IMR-90 (cell line): ENCODE results near the gene RPTOR. TPM values are rescaled to one million over a fixed set of nuclear protein-coding genes. Genes with fewer than 3 reads are reported as not detected.

Source experiments
- ATAC-seq: fragments of 200-7000 bp; cut with Tn5 transposase; 2 replicates; pipeline ENCODE4 v1.9.1; 2020; ENCODE audit warnings: low read depth, mild to moderate bottlenecking, moderate library complexity
- Bru-seq: library from RNA; stranded (reverse); fragments of 400-500 nt; gene quantifications from one replicate; lab custom pipeline; 2021; lab: Mats Ljungman, UMichigan
- BruChase-seq, 2 experiments: library from RNA; stranded (reverse); fragments of 400-500 nt; gene quantifications; one replicate each; lab custom pipeline; 2021; lab: Mats Ljungman, UMichigan
- BruUV-seq: library from RNA; stranded (reverse); fragments of 400-500 nt; replicated peaks from 2 replicates; lab custom pipeline; 2021; lab: Mats Ljungman, UMichigan
- CTCF ChIA-PET: fragments of 300-600 bp; formaldehyde crosslinking; extraction: SDS; loops from one replicate; lab custom pipeline; 2021; ENCODE audit warnings: antibody characterized with exemption; lab: Yijun Ruan, JAX
- POLR2A ChIA-PET: fragments of 300-600 bp; sonication (Branson Sonifier 250); formaldehyde crosslinking; loops from one replicate; lab custom pipeline; 2022; ENCODE audit warnings: antibody characterized with exemption; ENCODE audit not compliant: unreplicated experiment; lab: Charles Lee
- DNase-seq: peaks from one replicate; pipeline ENCODE4 v3.0.0; 2013
- H2AFZ ChIP-seq: replicated peaks from 2 replicates; pipeline ENCODE3; 2013; ENCODE audit warnings: low read length, mild to moderate bottlenecking; ENCODE audit not compliant: poor library complexity
- H2AK5ac ChIP-seq: 2 replicates; pipeline ENCODE4 v1.6.1; 2013; ENCODE audit warnings: low read depth, low read length, inconsistent platforms
- H2AK9ac ChIP-seq: replicated peaks from 2 replicates; pipeline ENCODE3; 2013; ENCODE audit warnings: mild to moderate bottlenecking, low read depth, low read length, moderate library complexity; ENCODE audit not compliant: poor library complexity
- H2BK120ac ChIP-seq: 2 replicates; pipeline ENCODE4 v1.6.1; 2013; ENCODE audit warnings: low read depth, low read length, inconsistent platforms
- H2BK15ac ChIP-seq: 3 replicates; pipeline ENCODE4 v1.6.1; 2013; ENCODE audit warnings: low read depth, low read length, inconsistent platforms
- H2BK20ac ChIP-seq: 2 replicates; pipeline ENCODE4 v1.6.1; 2013; ENCODE audit warnings: low read depth, mild to moderate bottlenecking, inconsistent platforms, low read length, moderate library complexity
- H2BK5ac ChIP-seq: 2 replicates; pipeline ENCODE4 v1.6.1; 2013; ENCODE audit warnings: mild to moderate bottlenecking, low read depth, low read length, inconsistent platforms; ENCODE audit not compliant: poor library complexity, severe bottlenecking
- H3K14ac ChIP-seq: replicated peaks from 2 replicates; pipeline ENCODE4 v1.6.1; 2013; ENCODE audit warnings: low read depth, low read length, inconsistent platforms
- H3K18ac ChIP-seq: 2 replicates; pipeline ENCODE4 v1.6.1; 2013; ENCODE audit warnings: low read depth, low read length, control low read depth
- H3K23ac ChIP-seq: 2 replicates; pipeline ENCODE4 v1.6.1; 2013; ENCODE audit warnings: low read depth, low read length, inconsistent platforms
- H3K27ac ChIP-seq: 2 replicates; pipeline ENCODE4 v1.5.1; 2013; ENCODE audit warnings: mild to moderate bottlenecking, control low read depth, low read length; ENCODE audit not compliant: insufficient read depth
- H3K27me3 ChIP-seq: 2 replicates; pipeline ENCODE4 v1.6.1; 2013; ENCODE audit warnings: low read length; ENCODE audit not compliant: control insufficient read depth, insufficient read depth
- H3K36me3 ChIP-seq: 2 replicates; pipeline ENCODE4 v1.6.1; 2013; ENCODE audit warnings: low read length, mixed read lengths; ENCODE audit not compliant: control insufficient read depth, insufficient read depth
- H3K4ac ChIP-seq: 2 replicates; pipeline ENCODE4 v1.6.1; 2013; ENCODE audit warnings: low read depth, low read length, inconsistent platforms
- H3K4me1 ChIP-seq: 2 replicates; pipeline ENCODE4 v1.6.1; 2013; ENCODE audit warnings: low read length, mixed read lengths; ENCODE audit not compliant: control insufficient read depth, insufficient read depth
- H3K4me2 ChIP-seq: 2 replicates; pipeline ENCODE4 v1.6.1; 2013; ENCODE audit warnings: low read depth, mild to moderate bottlenecking, control low read depth, low read length, moderate library complexity
- H3K4me3 ChIP-seq: 2 replicates; pipeline ENCODE4 v1.5.1; 2013; ENCODE audit warnings: low read depth, mild to moderate bottlenecking, control low read depth, low read length, moderate library complexity; ENCODE audit not compliant: insufficient read depth
- H3K56ac ChIP-seq: 2 replicates; pipeline ENCODE4 v1.6.1; 2013; ENCODE audit warnings: low read length, inconsistent platforms; ENCODE audit not compliant: insufficient read depth; ENCODE audit errors: extremely low read depth
- H3K79me1 ChIP-seq, 2 experiments: 2 replicates each; pipeline ENCODE4 v1.6.1; 2013; ENCODE audit warnings: low read length in 2 of 2, inconsistent platforms in 1 of 2, low read depth in 1 of 2
- H3K9ac ChIP-seq: 2 replicates; pipeline ENCODE4 v1.6.1; 2013; ENCODE audit warnings: low read depth, low read length, control low read depth
- H3K9me1 ChIP-seq: 2 replicates; pipeline ENCODE4 v1.6.1; 2013; ENCODE audit warnings: low read length, inconsistent platforms; ENCODE audit not compliant: insufficient read depth
- H3K9me3 ChIP-seq: 2 replicates; pipeline ENCODE4 v1.6.1; 2013; ENCODE audit warnings: low read length; ENCODE audit not compliant: control insufficient read depth, insufficient read depth
- H4K20me1 ChIP-seq: 2 replicates; pipeline ENCODE4 v1.6.1; 2013; ENCODE audit warnings: low read length, inconsistent platforms; ENCODE audit not compliant: insufficient read depth
- H4K5ac ChIP-seq: 2 replicates; pipeline ENCODE4 v1.6.1; 2013; ENCODE audit warnings: mild to moderate bottlenecking, low read depth, low read length, control low read depth
- H4K8ac ChIP-seq, 2 experiments: 2 replicates each; pipeline ENCODE4 v1.6.1; 2013; ENCODE audit warnings: low read depth in 2 of 2, low read length in 2 of 2, control low read depth in 1 of 2, inconsistent platforms in 1 of 2
- H4K91ac ChIP-seq: 2 replicates; pipeline ENCODE4 v1.6.1; 2013; ENCODE audit warnings: low read depth, low read length, inconsistent platforms; ENCODE audit not compliant: insufficient read depth
- BHLHE40 ChIP-seq: fragments of 150-350 bp; IDR thresholded peaks from 2 replicates; pipeline ENCODE4 v1.6.1; 2016; ENCODE audit warnings: mild to moderate bottlenecking, low read depth, low read length
- CHD1 ChIP-seq: IDR thresholded peaks from 2 replicates; pipeline ENCODE4 v1.6.1; 2012; ENCODE audit warnings: low read depth, low read length, improper control_type of control experiment
- MAFK ChIP-seq: IDR thresholded peaks from 2 replicates; pipeline ENCODE4 v1.6.1; 2012; ENCODE audit warnings: low read depth, low read length, improper control_type of control experiment
- MXI1 ChIP-seq: IDR thresholded peaks from 2 replicates; pipeline ENCODE4 v1.6.1; 2012; ENCODE audit warnings: low read depth, mild to moderate bottlenecking, low read length, moderate library complexity, borderline replicate concordance
- RAD21 ChIP-seq: IDR thresholded peaks from 2 replicates; pipeline ENCODE4 v1.6.1; 2012; ENCODE audit warnings: low read length, improper control_type of control experiment
- RFX5 ChIP-seq: IDR thresholded peaks from 2 replicates; pipeline ENCODE4 v1.8.0; 2012; ENCODE audit warnings: low read depth, mild to moderate bottlenecking, low read length, moderate library complexity
- SMC3 ChIP-seq: fragments of 150-350 bp; IDR thresholded peaks from 2 replicates; pipeline ENCODE4 v1.6.1; 2016; ENCODE audit warnings: low read depth, mild to moderate bottlenecking, antibody characterized with exemption, low read length, moderate library complexity
- USF2 ChIP-seq: fragments of 150-350 bp; IDR thresholded peaks from 2 replicates; pipeline ENCODE4 v1.6.1; 2017; ENCODE audit warnings: mild to moderate bottlenecking, antibody characterized with exemption, low read length, low read depth
- whole genome bisulfite sequencing, 2 experiments: methylation state at CpG; one replicate each; pipeline versions ENCODE4 v1.1.5 to v1.1.7; 2013; ENCODE audit warnings: missing lambda C conversion rate in 2 of 2; ENCODE audit not compliant: insufficient read length in 1 of 2; ENCODE audit errors: extremely low coverage in 2 of 2; 5-methylcytosine and 5-hydroxymethylcytosine counted together
- dilution Hi-C: fragments of 300-500 bp; cut with HindIII; formaldehyde crosslinking; loops from one replicate; pipeline ENCODE4 v1.14.3; 2018; ENCODE audit warnings: low sequenced_read_pairs; ENCODE audit not compliant: unreplicated experiment
- in situ Hi-C: fragments of 300-500 bp; cut with MboI; formaldehyde crosslinking; loops from 3 replicates; pipeline ENCODE4 v1.14.3; 2019; ENCODE audit warnings: low sequenced_read_pairs, inconsistent platforms, mixed read lengths
- intact Hi-C: fragments of 100-400 bp; cut with micrococcal nuclease; formaldehyde crosslinking; loops from 2 replicates; pipeline ENCODE4 v1.10.0; 2022
- long read RNA-seq: library from polyadenylated mRNA; unstranded; transcript quantifications from one replicate; pipeline ENCODE4 v2.0.0, GENCODE V29; 2021; ENCODE audit not compliant: unreplicated experiment
- polyA plus RNA-seq, 3 experiments: library from polyadenylated mRNA; depleted of rRNA; stranded (reverse); fragments of >200 nt; gene quantifications; 2 replicates each; pipeline ENCODE4 v1.2.3, GENCODE V29; 2012; ENCODE audit warnings: low replicate concordance in 1 of 3
- total RNA-seq: library from RNA; depleted of rRNA; stranded (reverse); fragments of >200 nt; gene quantifications from 2 replicates; pipeline ENCODE4 v1.2.3, GENCODE V29; 2012; rRNA removed

The RPTOR gene, protein sequence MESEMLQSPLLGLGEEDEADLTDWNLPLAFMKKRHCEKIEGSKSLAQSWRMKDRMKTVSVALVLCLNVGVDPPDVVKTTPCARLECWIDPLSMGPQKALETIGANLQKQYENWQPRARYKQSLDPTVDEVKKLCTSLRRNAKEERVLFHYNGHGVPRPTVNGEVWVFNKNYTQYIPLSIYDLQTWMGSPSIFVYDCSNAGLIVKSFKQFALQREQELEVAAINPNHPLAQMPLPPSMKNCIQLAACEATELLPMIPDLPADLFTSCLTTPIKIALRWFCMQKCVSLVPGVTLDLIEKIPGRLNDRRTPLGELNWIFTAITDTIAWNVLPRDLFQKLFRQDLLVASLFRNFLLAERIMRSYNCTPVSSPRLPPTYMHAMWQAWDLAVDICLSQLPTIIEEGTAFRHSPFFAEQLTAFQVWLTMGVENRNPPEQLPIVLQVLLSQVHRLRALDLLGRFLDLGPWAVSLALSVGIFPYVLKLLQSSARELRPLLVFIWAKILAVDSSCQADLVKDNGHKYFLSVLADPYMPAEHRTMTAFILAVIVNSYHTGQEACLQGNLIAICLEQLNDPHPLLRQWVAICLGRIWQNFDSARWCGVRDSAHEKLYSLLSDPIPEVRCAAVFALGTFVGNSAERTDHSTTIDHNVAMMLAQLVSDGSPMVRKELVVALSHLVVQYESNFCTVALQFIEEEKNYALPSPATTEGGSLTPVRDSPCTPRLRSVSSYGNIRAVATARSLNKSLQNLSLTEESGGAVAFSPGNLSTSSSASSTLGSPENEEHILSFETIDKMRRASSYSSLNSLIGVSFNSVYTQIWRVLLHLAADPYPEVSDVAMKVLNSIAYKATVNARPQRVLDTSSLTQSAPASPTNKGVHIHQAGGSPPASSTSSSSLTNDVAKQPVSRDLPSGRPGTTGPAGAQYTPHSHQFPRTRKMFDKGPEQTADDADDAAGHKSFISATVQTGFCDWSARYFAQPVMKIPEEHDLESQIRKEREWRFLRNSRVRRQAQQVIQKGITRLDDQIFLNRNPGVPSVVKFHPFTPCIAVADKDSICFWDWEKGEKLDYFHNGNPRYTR (N-terminal part only)
- 10.8 and 11.1 TPM in 2 replicates for total RNA-seq
- polyA plus RNA-seq (2012; rRNA removed) = 14.7 and 15.8 TPM in 2 replicates
- polyA plus RNA-seq (2012; cell fraction: cytosol; rRNA removed) = 12.8 and 14.6 TPM in 2 replicates
- 12.4 and 24.1 TPM in 2 replicates for polyA plus RNA-seq (2012; cell fraction: nucleus; rRNA removed; ENCODE audit: low replicate concordance)
- percentile 77 among the genes with signal in this experiment for Bru-seq, nascent RNA
- BruChase-seq, experiment 1, labeled RNA remaining after a 6-hour chase = percentile 74 among the genes with signal in this experiment
- BruChase-seq, experiment 2, labeled RNA remaining after a 2-hour chase = percentile 68 among the genes with signal in this experiment
- long read RNA-seq, partial matches to known transcripts = 17 of 26 reads
- long read RNA-seq, other reads (novel, unspliced or antisense) = 9 of 26 reads

GRCh38 chr17:80544655-80545498 is at the start of gene RPTOR:
Gene RPTOR, plus strand, starts transcription at chr17:80544838. Its CDS starts 792 bp downstream, at chr17:80545630.
- in situ Hi-C loops = no loop called here
- TF ChIP-seq CHD1 = peak; percentile 84; the same call in 1 of the 2 replicates
- TF ChIP-seq RFX5 = no peak
- TF ChIP-seq USF2 = 0 out of 2 replicates have a peak, but pooled peaks have one; percentile 1
- TF ChIP-seq MAFK = no peak
- no peak for TF ChIP-seq BHLHE40
- peak; percentile 75 for TF ChIP-seq MXI1
- peak; percentile 24; the same call in 1 of the 2 replicates for TF ChIP-seq RAD21
- no peak for TF ChIP-seq SMC3

More at GRCh38 chr17:80544655-80545498, at the start of gene RPTOR:
- Histone ChIP-seq H3K9ac (peak within 1 kb of the TSS; percentile 86), H3K4me2 (peak within 1 kb of the TSS; percentile 97), H2BK120ac (peak within 1 kb of the TSS; percentile 75), H2BK15ac (no peak within 1 kb of the TSS), H4K5ac (peak within 1 kb of the TSS; percentile 89), H3K56ac (peak within 1 kb of the TSS; percentile 86), H3K9me3 (no peaks in the 10 kb centered on the region), H4K91ac (peak within 1 kb of the TSS; percentile 96), H2AK9ac (peak within 1 kb of the TSS; percentile 92), H3K9me1 (peaks cover 8% of the 10 kb centered on the region; the same call in 1 of the 2 replicates), H3K4me1 (peaks cover 6% of the 10 kb centered on the region), H3K79me1 (peaks cover 15 to 38% of the 10 kb centered on the region in 2 experiments), H3K4me3 (peak within 1 kb of the TSS; percentile 81), H3K4ac (peak within 1 kb of the TSS; percentile 96), H3K27me3 (no peaks in the 10 kb centered on the region), H2AFZ (peak within 1 kb of the TSS; percentile 91), H3K18ac (peak within 1 kb of the TSS; percentile 51; the same call in 1 of the 2 replicates), H3K14ac (peak within 1 kb of the TSS; percentile 97), H2AK5ac (peak within 1 kb of the TSS; percentile 57), H3K23ac (peak within 1 kb of the TSS; percentile 73), H3K27ac (peak within 1 kb of the TSS; percentile 80), H2BK20ac (0 out of 2 replicates have a peak within 1 kb of the TSS, but pooled peaks have one; percentile 72), H4K20me1 (peaks cover 4% of the 10 kb centered on the region), H2BK5ac (peak within 1 kb of the TSS; percentile 85), H4K8ac (peak within 1 kb of the TSS; percentile 35 to 99), H3K36me3 (no peaks in the 10 kb centered on the region; the same call in 1 of the 2 replicates)
- ChIA-PET CTCF (no interaction called here), POLR2A (interaction anchor here (0.6 kb wide), 1 partner anchor 315 kb away, joined by 3 read pairs; no protein-coding TSS in a partner anchor)
- DNase-seq = peak; percentile 89
- WGBS, 2 experiments = 0% methylated on average over 22 of the region's 49 CpGs; no CpG with 5 or more reads in 1 of the 2 experiments
- peak; percentile 98 for ATAC-seq
- dilution Hi-C loops (no loop called here), intact Hi-C loops (no loop called here)
- BruUV-seq = TSS peak; percentile 82
